Inflammatory macrophage treated with lipopolysaccharide for 1 hour (primary cell): ENCODE data around the gene FTSJ1.
"Not testable (repeated sequence)": the region's sequence is repeated elsewhere in the genome, so short reads cannot be mapped to it uniquely, and the experiment has no call there.

Source experiments
- DNase-seq, 2 donors: peaks; one replicate each; pipeline ENCODE4 v3.0.0-alpha.2; 2020 to 2022

The FTSJ1 gene

GRCh38 chrX:48504261-48504660 is 28.3 kb downstream of the FTSJ1 start:
- no peak for DNase-seq

- DNase-seq = no peak
Measured at GRCh38 chrX:48505481-48505880, 29.5 kb downstream of the FTSJ1 start.

DNA sequence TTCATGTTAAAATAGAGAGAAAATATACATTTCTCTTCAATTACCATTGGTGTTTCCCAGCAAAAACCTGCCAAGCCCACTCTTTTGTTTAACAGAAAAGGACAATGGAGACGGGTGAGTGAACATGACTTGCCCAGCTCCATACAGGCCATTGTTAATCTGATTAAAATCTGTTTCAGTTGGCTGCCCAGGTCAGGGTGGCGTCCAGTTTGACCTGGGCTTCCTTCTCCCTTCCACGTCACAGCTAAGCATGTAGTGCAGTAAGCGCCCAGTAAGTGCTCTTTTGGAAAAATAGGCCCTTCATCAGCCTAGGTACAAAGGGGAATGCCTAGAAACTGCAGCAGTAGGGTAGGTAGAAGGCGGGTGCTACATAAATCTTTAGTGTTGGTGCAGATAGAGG is 31.2 kb downstream of the FTSJ1 start:
- no peak for DNase-seq

DNA sequence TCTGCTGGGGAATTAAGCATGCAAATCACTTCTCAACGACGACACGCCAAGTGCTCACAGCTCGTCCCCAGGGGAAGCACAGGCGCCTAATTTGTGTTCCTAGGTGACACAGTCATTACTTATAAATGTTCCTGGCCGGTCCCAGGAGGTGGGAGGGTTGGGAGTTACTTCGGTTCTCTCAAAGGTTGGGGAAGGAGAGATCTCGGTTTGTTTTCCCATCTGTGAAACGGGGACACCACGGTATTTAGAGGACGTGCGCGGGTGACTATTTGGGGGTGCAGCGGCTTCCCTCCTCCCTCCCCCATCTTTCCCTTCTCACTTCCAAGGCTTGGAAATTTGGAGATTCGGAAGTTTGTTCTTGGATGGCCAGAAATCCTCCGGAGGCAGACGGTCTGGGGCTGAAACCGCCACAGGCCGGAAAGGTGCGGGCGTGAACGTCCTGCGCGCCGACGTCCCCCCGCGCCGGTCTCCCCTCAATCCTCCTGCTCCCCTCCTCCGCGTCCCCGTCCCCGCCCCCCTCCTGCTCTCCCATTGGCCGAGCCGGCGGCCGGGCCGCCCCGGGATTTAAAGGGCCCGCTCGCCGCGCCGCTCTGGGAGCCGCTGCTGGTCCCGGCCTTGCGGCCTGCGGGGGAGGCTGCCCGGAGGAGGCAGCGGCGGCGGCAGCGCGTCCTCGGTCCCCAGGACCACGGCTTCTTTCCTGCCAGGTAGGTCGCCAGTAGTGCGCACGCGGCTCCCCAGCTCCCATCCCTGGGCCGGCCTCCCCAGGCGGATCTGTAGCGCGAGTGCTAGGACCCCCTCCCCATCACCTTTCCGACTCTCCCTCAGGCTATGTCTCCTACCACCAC is 32.6 kb downstream of the FTSJ1 start, which contains the start of gene PORCN:
Gene PORCN, plus strand, starts transcription at position 593 of the 845 bp plus-strand sequence. CDS start 829 bp downstream, outside the sequence.
- DNase-seq = peak in 1 of 2 donors; percentile 55

- DNase-seq = no peak
Measured at GRCh38 chrX:48509245-48509590, 33.2 kb downstream of the FTSJ1 start.

DNA sequence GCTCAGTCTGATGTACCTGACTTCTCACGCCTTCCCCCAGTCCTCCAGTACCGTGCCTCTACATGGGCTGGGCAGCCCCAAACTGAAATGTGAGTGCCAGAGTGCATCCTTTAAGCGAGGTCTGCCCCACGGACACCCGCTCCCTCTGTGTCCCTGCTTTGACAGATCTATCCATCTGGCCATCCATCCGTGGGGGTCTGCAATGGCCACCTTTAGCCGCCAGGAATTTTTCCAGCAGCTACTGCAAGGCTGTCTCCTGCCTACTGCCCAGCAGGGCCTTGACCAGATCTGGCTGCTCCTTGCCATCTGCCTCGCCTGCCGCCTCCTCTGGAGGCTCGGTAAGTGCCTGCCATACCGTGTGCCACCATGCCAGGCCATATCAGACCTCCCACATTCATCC is 33.6 kb downstream of the FTSJ1 start:
- no peak for DNase-seq

- peak in 1 of 2 donors; percentile 15 for DNase-seq
Measured at GRCh38 chrX:48511560-48511959, 35.6 kb downstream of the FTSJ1 start.

DNA sequence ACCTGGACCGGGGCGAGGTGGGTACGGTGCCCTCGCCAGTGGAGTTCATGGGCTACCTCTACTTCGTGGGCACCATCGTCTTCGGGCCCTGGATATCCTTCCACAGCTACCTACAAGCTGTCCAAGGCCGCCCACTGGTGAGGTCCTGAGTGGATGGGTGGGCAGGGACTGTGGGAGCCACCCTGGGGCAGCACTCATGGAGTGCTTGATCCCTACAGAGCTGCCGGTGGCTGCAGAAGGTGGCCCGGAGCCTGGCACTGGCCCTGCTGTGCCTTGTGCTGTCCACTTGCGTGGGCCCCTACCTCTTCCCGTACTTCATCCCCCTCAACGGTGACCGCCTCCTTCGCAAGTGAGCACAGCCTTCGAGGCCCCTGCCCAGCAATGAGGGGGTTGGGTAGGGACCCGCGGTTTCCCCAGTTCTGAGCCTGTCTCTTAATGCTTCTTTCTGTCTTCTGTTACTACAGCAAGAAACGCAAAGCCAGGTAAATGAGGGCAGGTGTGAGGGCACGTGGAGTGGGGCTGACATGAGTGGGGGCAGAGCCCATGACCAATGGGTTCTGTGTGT is 36.5 kb downstream of the FTSJ1 start:
- no peak for DNase-seq

GRCh38 chrX:48513670-48514069 is 37.7 kb downstream of the FTSJ1 start:
- no peak for DNase-seq

GRCh38 chrX:48514126-48514806 is 38.3 kb downstream of the FTSJ1 start:
- DNase-seq = no peak

DNA sequence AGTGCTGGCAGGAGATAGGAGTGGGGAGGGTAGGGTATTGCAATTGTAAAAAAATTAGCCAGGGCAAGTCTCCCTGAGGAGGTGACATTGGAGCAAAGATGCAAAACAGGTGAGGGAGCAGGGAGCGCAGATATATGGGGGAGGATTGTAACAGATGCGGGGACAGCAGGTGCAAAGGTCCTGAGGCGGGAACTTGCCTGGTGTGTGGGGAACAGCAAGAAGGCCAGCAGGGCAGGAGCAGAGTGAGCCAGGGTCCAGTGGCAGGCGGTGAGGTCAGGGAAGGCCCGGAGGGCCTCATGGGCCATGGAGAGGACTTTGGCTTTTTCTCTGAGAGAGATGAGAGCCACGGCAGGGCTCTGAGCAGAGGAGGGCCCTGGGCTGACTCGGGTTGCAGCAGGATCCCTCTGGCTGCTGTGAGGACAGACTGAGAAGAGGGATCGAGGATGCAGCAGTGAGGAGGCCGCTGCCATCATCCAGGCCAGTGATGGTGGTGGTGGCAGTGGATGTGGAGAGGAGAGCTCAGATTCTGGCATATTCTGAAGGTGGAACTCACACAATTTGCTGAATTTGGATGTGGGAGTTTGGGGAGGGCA is 39.0 kb downstream of the FTSJ1 start:
- no peak for DNase-seq

DNA sequence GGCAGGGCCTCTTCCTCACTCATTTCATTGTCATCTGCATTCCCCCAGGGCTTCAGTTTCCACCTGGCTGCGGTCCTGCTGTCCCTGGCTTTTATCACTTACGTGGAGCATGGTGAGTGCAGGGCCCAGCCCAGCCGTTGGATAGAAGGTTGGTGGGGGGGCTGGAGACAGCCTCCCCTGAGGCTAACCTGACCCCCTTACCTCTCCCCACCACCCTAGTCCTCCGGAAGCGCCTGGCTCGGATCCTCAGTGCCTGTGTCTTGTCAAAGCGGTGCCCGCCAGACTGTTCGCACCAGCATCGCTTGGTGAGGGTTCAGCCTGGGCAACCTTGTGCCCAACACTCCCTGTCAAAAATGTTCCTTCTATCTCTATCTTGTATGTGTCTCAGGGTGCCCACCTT is 39.8 kb downstream of the FTSJ1 start:
- DNase-seq = no peak

DNA sequence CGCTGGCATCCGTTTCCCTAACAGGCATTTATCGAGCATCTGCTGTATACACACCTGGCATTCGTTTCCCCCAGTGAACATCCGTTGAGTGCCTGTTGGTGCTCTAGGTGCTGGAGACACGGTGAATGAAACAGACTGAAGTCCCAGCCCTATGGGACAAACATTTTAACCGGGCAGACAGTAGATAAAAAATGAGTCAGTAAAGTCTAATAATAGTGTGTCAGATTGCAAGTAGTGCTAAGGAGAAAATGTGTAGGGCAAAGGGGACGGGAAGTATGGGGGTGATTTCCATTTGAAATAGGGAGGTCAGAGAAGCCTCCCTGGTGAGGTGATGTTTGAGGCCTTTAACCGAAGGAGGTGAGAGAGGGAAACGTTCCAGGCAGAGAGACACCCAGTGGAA is 40.3 kb downstream of the FTSJ1 start:
- DNase-seq = no peak

GRCh38 chrX:48516987-48517386 is 41.0 kb downstream of the FTSJ1 start:
- no peak for DNase-seq

GRCh38 chrX:48519481-48519880 is 43.5 kb downstream of the FTSJ1 start:
- not testable (repeated sequence) for DNase-seq

- no peak for DNase-seq
Measured at GRCh38 chrX:48520455-48520854, 44.5 kb downstream of the FTSJ1 start.

GRCh38 chrX:48520976-48521352 is 45.0 kb downstream of the FTSJ1 start:
- no peak for DNase-seq

- peak; percentile 85 to 87 for DNase-seq
Measured at GRCh38 chrX:48521353-48522243, 45.6 kb downstream of the FTSJ1 start, which contains the start of gene EBP. Gene EBP, plus strand, starts transcription at chrX:48521808. Its CDS starts 1,964 bp downstream, at chrX:48523772.

DNA sequence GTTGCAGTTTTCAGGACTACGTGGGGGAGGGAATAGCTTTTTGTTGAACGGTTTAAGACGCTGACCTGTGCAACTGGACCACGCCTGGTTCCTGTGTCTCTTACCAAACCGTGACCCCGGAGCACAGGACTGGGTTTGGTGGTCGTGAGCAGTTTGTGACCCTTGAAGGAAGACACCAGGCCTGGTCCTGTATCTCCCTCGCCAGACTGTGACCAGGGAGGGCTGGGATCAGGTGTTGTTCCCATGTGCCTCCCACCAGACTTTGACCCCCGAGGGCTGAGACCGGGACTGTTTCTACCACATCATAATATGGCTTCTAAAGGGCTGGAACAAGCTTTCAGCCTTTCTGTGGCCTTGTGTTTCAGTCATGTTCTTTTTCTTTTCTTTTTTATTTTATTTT is 46.3 kb downstream of the FTSJ1 start:
- DNase-seq = no peak

DNA sequence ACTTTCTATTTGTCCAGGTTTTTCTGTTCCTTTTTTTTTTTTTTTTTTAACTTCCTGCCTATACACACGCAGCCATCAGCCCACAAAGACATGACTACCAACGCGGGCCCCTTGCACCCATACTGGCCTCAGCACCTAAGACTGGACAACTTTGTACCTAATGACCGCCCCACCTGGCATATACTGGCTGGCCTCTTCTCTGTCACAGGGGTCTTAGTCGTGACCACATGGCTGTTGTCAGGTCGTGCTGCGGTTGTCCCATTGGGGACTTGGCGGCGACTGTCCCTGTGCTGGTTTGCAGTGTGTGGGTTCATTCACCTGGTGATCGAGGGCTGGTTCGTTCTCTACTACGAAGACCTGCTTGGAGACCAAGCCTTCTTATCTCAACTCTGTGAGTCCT is 47.7 kb downstream of the FTSJ1 start:
- no peak for DNase-seq

- DNase-seq = not testable (repeated sequence)
Measured at GRCh38 chrX:48525853-48526252, 49.9 kb downstream of the FTSJ1 start.

DNA sequence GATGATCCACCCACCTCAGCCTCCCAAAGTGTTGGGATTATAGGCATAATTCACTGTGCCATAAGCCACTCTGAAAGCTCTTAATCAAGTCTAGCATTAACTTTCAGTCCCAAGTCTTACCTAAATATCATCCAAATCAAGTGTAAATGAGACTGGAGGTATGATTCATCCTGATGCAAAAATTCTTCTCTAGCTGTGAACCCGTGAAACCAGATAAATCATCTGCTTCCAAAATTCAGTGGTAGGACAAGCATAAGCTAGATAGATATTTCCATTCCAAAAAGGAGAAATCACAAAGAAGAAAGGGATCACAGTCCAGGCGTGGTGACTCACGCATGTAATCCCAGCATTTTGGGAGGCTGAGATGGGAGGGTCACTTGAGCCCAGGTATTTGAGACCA is 54.7 kb downstream of the FTSJ1 start:
- DNase-seq = no peak
